Mucosa of stomach (tissue), 1 donor: ENCODE data around the gene CEP89.
"Not testable (repeated sequence)": the region's sequence is repeated elsewhere in the genome, so short reads cannot be mapped to it uniquely, and the experiment has no call there.

Experiments used
- H3K27me3 ChIP-seq: one replicate; pipeline ENCODE4 v1.7.0; 2013; ENCODE audit warnings: mild to moderate bottlenecking, low read length; ENCODE audit not compliant: control insufficient read depth, insufficient read depth
- H3K36me3 ChIP-seq: one replicate; pipeline ENCODE4 v1.7.0; 2013; ENCODE audit warnings: low read length; ENCODE audit not compliant: control insufficient read depth, insufficient read depth
- H3K4me1 ChIP-seq: one replicate; pipeline ENCODE4 v1.7.0; 2013; ENCODE audit warnings: mild to moderate bottlenecking, low read length; ENCODE audit not compliant: control insufficient read depth, insufficient read depth
- H3K4me3 ChIP-seq: one replicate; pipeline ENCODE4 v1.7.0; 2013; ENCODE audit warnings: low read length
- H3K9ac ChIP-seq: one replicate; pipeline ENCODE4 v1.7.0; 2013; ENCODE audit warnings: mild to moderate bottlenecking, low read length, moderate library complexity
- H3K9me3 ChIP-seq: one replicate; pipeline ENCODE4 v1.7.0; 2013; ENCODE audit warnings: mild to moderate bottlenecking, low read length, moderate library complexity; ENCODE audit not compliant: control insufficient read depth
- donor health status: Pancreatic carcinoma.

CEP89 gene

GRCh38 chr19:32864318-32865007, 107.3 kb downstream of the CEP89 start:
- Histone ChIP-seq H3K4me3 (no peak overlapping the region), H3K36me3 (no peaks in the 10 kb centered on the region), H3K9ac (no peak overlapping the region), H3K9me3 (no peaks in the 10 kb centered on the region), H3K4me1 (no peaks in the 10 kb centered on the region), H3K27me3 (no peaks in the 10 kb centered on the region)

GRCh38 chr19:32863841-32864240, 107.9 kb downstream of the CEP89 start:
- H3K9ac ChIP-seq: no peak overlapping the region
- no peak overlapping the region for H3K4me3 ChIP-seq
- H3K4me1 ChIP-seq: no peaks in the 10 kb centered on the region
- H3K27me3 ChIP-seq: no peaks in the 10 kb centered on the region
- H3K9me3 ChIP-seq: no peaks in the 10 kb centered on the region
- H3K36me3 ChIP-seq: no peaks in the 10 kb centered on the region

GRCh38 chr19:32863301-32863700, 108.5 kb downstream of the CEP89 start:
- Histone ChIP-seq H3K9me3 (no peaks in the 10 kb centered on the region), H3K27me3 (no peaks in the 10 kb centered on the region), H3K4me1 (no peaks in the 10 kb centered on the region), H3K4me3 (no peak overlapping the region), H3K9ac (no peak overlapping the region), H3K36me3 (no peaks in the 10 kb centered on the region)

- no peaks in the 10 kb centered on the region for H3K4me1 ChIP-seq
- no peak overlapping the region for H3K4me3 ChIP-seq
- no peaks in the 10 kb centered on the region for H3K27me3 ChIP-seq
- H3K36me3 ChIP-seq: no peaks in the 10 kb centered on the region
- no peak overlapping the region for H3K9ac ChIP-seq
- H3K9me3 ChIP-seq: no peaks in the 10 kb centered on the region
These were observed 109.0 kb downstream of the CEP89 start for GRCh38 chr19:32862741-32863140.

- no peak overlapping the region for H3K4me3 ChIP-seq
These were observed 109.6 kb downstream of the CEP89 start for GRCh38 chr19:32862173-32862572.

GRCh38 chr19:32861596-32861995, 110.2 kb downstream of the CEP89 start:
- Histone ChIP-seq H3K4me1 (no peaks in the 10 kb centered on the region), H3K27me3 (no peaks in the 10 kb centered on the region), H3K36me3 (no peaks in the 10 kb centered on the region), H3K9ac (no peak overlapping the region), H3K4me3 (no peak overlapping the region), H3K9me3 (no peaks in the 10 kb centered on the region)

More at GRCh38 chr19:32862173-32862572, 109.6 kb downstream of the CEP89 start:
- Histone ChIP-seq H3K4me1 (no peaks in the 10 kb centered on the region), H3K36me3 (no peaks in the 10 kb centered on the region), H3K9ac (no peak overlapping the region), H3K9me3 (no peaks in the 10 kb centered on the region), H3K27me3 (no peaks in the 10 kb centered on the region)

- no peaks in the 10 kb centered on the region for H3K9me3 ChIP-seq
- no peaks in the 10 kb centered on the region for H3K4me1 ChIP-seq
- H3K27me3 ChIP-seq: no peaks in the 10 kb centered on the region
- H3K9ac ChIP-seq: no peak overlapping the region
- H3K36me3 ChIP-seq: no peaks in the 10 kb centered on the region
- H3K4me3 ChIP-seq: no peak overlapping the region
These were observed 112.2 kb downstream of the CEP89 start for GRCh38 chr19:32859591-32859990.

- no peak overlapping the region for H3K4me3 ChIP-seq
- H3K27me3 ChIP-seq: no peaks in the 10 kb centered on the region
- no peaks in the 10 kb centered on the region for H3K4me1 ChIP-seq
- H3K36me3 ChIP-seq: no peaks in the 10 kb centered on the region
- no peaks in the 10 kb centered on the region for H3K9me3 ChIP-seq
- no peak overlapping the region for H3K9ac ChIP-seq
These were observed 113.2 kb downstream of the CEP89 start for GRCh38 chr19:32858559-32858958.

- H3K36me3 ChIP-seq: no peaks in the 10 kb centered on the region
These were observed 113.6 kb downstream of the CEP89 start for GRCh38 chr19:32858155-32858554.

GRCh38 chr19:32857584-32857983, 114.2 kb downstream of the CEP89 start:
- Histone ChIP-seq H3K4me1 (no peaks in the 10 kb centered on the region), H3K9me3 (no peaks in the 10 kb centered on the region), H3K4me3 (no peak overlapping the region), H3K27me3 (no peaks in the 10 kb centered on the region), H3K36me3 (no peaks in the 10 kb centered on the region), H3K9ac (no peak overlapping the region)

More at GRCh38 chr19:32858155-32858554, 113.6 kb downstream of the CEP89 start:
- H3K4me1 ChIP-seq: no peaks in the 10 kb centered on the region
- no peak overlapping the region for H3K4me3 ChIP-seq
- H3K9me3 ChIP-seq: no peaks in the 10 kb centered on the region
- H3K9ac ChIP-seq: no peak overlapping the region
- H3K27me3 ChIP-seq: no peaks in the 10 kb centered on the region

GRCh38 chr19:32856818-32857217, 114.9 kb downstream of the CEP89 start:
- not testable (repeated sequence) for H3K9ac ChIP-seq, H3K36me3 ChIP-seq, H3K4me1 ChIP-seq, H3K27me3 ChIP-seq, H3K4me3 ChIP-seq, H3K9me3 ChIP-seq

- H3K4me1 ChIP-seq: no peaks in the 10 kb centered on the region
- H3K9me3 ChIP-seq: no peaks in the 10 kb centered on the region
- H3K4me3 ChIP-seq: no peak overlapping the region
- H3K9ac ChIP-seq: no peak overlapping the region
- H3K27me3 ChIP-seq: no peaks in the 10 kb centered on the region
- no peaks in the 10 kb centered on the region for H3K36me3 ChIP-seq
These were observed 119.5 kb downstream of the CEP89 start for GRCh38 chr19:32852216-32852615.

- not testable (repeated sequence) for H3K27me3 ChIP-seq, H3K4me1 ChIP-seq, H3K9ac ChIP-seq, H3K9me3 ChIP-seq, H3K4me3 ChIP-seq, H3K36me3 ChIP-seq
These were observed 123.7 kb downstream of the CEP89 start for GRCh38 chr19:32848035-32848434.
